Gastrocnemius medialis (tissue), 4 donors: ENCODE results near the gene ATP6V1G2.
"Not testable (repeated sequence)": the region's sequence is repeated elsewhere in the genome, so short reads cannot be mapped to it uniquely, and the experiment has no call there.

Experiments used
- POLR2A ChIP-seq, 2 donors: fragments of 450-650 bp; IDR thresholded peaks; one replicate each; pipeline ENCODE4 v1.6.1; 2017; ENCODE audit warnings: antibody characterized with exemption in 2 of 2, mild to moderate bottlenecking in 2 of 2, moderate library complexity in 2 of 2
- TF ChIP-seq, protein P1 (sequence below), 5 experiments: fragments of 450-650 bp in 3 of 5; fragments of 200-600 bp in 2 of 5; sonication (generic) in 2 of 5; IDR thresholded peaks in 4 of 5; conservative IDR thresholded peaks in 1 of 5; 1 replicate in 4 of 5; 2 replicates in 1 of 5; pipeline ENCODE4 v1.5.1; 2016 to 2019; ENCODE audit warnings: antibody characterized with exemption in 5 of 5, mild to moderate bottlenecking in 3 of 5, moderate library complexity in 3 of 5

DNA sequence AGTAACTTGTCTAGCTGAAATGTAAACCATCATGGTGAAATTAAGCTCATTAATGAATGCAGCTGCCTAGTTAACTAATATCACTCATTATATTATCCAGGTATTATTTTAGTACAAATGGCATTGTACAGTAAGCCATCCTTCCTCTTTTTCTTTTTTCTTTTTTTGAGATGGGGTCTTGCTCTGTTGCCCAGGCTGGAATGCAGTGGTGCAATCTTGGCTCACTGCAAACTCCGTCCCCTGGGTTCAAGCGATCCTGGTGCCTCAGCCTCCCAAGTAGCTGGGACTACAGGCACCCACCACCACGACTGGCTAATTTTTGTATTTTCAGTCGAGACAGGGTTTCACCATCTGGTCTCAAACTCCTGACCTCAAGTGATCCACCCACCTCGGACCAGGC, 44.3 kb upstream of the ATP6V1G2 start:
- TF ChIP-seq, protein P1, sequence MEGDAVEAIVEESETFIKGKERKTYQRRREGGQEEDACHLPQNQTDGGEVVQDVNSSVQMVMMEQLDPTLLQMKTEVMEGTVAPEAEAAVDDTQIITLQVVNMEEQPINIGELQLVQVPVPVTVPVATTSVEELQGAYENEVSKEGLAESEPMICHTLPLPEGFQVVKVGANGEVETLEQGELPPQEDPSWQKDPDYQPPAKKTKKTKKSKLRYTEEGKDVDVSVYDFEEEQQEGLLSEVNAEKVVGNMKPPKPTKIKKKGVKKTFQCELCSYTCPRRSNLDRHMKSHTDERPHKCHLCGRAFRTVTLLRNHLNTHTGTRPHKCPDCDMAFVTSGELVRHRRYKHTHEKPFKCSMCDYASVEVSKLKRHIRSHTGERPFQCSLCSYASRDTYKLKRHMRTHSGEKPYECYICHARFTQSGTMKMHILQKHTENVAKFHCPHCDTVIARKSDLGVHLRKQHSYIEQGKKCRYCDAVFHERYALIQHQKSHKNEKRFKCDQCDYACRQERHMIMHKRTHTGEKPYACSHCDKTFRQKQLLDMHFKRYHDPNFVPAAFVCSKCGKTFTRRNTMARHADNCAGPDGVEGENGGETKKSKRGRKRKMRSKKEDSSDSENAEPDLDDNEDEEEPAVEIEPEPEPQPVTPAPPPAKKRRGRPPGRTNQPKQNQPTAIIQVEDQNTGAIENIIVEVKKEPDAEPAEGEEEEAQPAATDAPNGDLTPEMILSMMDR (IDR thresholded peaks at IDR 0.05 in 4 of 5, conservative IDR thresholded peaks at IDR 0.05 in 1 of 5): not testable (repeated sequence)
- not testable (repeated sequence) for TF ChIP-seq POLR2A (IDR thresholded peaks at IDR 0.05)
